Stimulated activated CD4-positive, alpha-beta T cell treated with anti-CD3 and anti-CD28 coated beads, Interleukin-15, amount 100 ng/mL, for 1 hour (primary cell): ENCODE results near the gene SMARCA2.

Source experiments
- DNase-seq, 2 donors: peaks; one replicate each; pipeline ENCODE4 v3.0.0-alpha.2; 2020; ENCODE audit warnings: low read depth in 1 of 2, low spot score in 1 of 2

SMARCA2 gene

DNA sequence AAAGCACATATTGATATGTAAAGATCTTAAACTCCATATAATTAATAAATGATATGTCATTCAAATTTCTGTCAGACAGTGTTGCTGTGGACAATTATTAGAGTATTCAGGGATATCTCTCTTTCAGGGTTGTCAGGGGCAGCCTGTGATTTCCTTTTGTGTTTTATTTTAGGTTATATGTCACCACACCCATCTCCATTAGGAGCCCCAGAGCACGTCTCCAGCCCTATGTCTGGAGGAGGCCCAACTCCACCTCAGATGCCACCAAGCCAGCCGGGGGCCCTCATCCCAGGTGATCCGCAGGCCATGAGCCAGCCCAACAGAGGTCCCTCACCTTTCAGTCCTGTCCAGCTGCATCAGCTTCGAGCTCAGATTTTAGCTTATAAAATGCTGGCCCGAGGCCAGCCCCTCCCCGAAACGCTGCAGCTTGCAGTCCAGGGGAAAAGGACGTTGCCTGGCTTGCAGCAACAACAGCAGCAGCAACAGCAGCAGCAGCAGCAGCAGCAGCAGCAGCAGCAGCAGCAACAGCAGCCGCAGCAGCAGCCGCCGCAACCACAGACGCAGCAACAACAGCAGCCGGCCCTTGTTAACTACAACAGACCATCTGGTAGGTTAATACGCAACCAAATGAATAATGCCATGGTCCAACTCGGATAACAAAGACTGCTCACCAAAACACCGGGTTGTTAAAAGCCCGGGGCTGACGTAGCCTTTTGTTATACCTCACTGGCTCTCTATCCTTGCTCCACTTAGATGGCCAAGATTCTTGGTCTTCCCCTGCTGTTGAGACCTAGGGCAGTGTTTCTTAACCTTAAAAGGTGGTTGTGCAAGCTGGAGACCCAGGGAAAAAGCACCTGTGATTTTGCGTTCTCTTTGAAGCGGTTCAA lies 24.4 kb downstream of the SMARCA2 start:
- DNase-seq = no peak

DNA sequence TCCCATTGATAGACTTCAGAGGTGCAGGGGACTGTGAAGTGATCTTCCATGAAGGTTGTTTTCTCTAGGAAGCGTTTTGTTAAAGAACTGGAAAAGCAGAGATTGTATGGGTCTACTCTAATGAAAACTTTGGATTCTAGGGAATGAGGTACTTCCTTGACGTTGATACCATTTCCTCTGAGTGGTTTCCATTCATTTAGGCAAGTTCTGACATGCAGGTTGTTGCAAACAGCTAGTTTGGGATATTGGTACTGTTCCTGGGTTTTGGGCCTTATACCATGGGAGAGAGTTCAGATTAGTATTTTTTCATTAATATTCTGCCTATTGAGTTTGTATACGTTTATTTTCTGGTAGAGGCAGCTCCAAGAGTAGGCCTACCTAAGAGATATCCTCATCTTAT lies 25.7 kb downstream of the SMARCA2 start:
- DNase-seq = no peak

DNA sequence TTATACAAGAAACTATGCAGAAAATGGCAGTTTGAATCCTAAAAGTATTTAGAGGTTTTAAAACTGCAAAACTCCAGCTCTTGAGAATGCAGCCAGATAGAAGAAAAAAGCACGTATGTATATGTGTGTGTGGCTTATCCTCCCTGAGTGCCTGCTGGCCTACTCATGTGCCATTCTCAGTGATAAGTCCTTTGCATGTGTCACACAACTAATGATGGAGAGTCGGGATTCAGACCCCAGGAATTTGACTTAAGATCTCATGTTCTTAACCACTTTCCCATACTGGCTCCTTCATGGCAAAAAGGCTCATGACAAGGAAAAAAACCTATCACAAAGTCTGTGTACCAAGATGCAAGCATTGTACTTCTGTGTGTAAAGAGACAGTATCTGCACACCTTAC lies 26.6 kb downstream of the SMARCA2 start:
- no peak for DNase-seq

DNA sequence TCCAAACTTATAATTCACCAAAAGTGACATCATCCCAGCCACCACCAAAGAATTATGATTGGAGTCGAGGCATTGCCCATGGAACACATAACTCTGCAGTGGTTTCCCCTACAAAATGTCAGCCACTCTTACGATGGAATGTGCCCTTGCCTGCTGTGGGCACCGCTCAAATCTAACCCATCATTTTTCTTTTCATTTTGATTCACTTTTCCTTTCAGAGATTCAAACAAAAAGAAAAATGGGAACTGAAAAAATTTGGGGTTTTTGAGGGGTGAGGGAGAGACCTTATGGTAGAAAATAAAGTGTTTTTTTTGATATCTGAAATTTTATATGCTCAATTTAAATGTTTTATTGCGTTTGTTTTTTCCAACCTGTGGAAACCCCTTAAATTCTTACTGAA lies 28.1 kb downstream of the SMARCA2 start:
- DNase-seq = no peak

DNA sequence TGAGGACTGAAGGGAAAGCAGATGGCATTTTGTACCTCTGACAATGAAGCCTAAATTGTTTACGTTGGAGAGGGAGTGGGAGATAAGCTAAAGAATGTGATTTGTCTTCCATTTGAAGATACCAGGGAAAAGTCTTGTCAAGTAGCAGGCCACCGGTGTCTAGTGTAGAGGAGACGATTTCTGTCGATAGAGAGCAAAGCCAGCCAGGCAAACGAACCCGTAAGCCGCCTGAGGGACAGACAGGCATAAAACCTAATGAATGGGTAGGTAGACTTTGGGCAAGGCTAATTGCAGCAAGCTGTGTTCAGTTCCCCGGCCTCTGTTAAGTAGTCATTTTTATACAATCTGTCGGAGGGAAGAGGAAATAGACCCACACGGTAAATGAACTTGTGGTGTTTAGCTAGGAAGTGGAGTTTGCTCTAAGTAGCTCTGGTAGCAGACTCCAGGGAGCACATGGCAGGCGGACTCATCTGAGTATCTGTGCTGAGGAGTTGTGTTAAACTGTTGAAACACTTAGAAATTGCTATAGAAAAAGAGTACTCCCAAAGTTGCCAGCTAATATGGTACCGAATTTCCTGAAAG lies 28.8 kb downstream of the SMARCA2 start:
- DNase-seq = no peak

DNA sequence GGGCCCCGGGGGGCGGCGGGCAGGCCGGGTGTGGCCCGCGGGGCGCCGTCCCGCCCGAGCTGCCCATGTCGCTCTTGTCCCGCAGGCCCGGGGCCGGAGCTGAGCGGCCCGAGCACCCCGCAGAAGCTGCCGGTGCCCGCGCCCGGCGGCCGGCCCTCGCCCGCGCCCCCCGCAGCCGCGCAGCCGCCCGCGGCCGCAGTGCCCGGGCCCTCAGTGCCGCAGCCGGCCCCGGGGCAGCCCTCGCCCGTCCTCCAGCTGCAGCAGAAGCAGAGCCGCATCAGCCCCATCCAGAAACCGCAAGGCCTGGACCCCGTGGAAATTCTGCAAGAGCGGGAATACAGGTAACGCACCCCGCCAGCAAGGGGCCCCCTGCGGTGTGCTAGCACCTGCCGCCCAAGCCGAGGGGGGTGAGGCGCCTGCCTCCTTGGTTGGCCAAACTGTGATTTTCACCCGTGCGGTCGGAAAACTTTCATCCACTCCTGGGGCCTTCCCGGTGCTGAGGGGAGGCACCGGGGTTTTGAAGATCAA lies 32.1 kb downstream of the SMARCA2 start:
- no peak for DNase-seq

DNA sequence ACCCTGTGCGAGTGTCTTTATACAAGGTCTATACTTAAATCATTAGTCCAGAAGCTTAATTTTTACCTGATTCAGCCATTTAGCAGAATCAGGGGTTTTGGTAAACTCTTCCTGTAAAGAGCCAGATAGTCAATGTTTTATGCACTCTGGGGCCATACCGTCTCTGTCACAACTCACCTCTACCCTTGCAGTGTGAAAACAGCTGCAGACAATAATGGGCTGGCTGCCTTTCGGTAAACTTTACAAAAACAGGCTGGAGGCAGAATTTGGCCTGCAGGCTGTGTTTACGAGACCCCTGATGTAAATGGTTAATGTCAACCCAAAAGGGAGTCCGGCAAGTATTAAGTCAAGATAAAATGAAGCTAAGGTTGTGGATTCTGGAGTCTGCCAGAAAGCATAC lies 32.8 kb downstream of the SMARCA2 start:
- DNase-seq = no peak

DNA sequence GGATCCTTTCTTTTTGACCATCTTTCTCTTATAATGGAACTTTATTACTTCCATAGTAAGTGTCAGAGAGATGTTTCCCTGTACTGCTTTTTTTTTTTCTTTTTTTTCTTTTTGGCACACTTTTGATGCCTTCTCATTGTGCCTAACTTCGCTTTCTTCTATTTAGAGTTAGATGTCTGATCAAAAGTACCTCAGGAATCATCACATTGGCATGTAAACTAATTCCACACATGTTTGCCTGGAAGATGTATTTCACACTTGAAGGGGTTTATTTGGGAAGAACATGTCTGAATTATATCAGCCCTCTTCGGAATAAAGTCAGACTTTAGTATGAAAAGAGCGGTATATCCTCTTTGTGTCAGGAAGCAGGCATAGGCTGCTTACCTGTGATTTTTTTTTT lies 35.1 kb downstream of the SMARCA2 start:
- no peak for DNase-seq

DNA sequence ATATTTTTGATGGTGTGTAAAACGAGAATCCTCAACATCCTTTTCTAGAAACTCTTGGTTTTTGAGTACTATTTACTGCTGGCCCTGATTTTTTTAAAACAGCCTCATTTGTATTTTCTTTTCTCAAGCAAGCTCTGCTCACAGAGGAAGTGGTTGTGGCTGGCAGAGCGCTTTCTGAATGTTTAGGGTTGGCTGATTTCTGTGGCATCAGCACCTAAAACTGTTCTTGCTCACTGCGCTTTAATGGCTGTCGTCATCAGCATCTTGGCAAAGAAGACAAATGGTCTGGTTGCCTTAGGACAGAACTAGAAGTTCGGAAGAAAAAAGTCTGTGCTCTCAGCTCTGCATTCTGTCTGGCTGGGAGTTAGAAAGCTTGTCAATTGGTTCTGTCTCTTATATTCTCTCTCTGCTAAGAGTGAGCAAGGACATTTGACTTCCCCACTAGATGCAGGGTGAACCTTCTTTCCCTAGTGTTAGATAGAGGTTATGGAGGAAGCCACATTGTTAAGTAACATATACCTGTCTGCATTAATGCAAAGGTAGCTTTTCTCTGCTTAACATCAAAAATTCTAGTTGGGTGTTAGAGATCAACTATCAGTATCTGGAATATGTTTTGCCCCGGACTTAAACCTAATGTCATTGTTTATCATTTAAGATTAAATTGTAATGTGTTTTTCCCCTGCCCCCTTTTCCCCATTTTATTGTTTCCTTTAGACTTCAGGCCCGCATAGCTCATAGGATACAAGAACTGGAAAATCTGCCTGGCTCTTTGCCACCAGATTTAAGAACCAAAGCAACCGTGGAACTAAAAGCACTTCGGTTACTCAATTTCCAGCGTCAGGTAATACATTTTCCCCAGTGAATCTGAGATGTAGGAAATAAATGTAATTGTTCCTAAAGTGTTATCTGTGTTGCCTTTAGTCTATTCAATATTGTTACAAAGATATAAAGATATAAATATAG lies 39.0 kb downstream of the SMARCA2 start:
- peak in 1 of 2 donors; percentile 16 for DNase-seq

DNA sequence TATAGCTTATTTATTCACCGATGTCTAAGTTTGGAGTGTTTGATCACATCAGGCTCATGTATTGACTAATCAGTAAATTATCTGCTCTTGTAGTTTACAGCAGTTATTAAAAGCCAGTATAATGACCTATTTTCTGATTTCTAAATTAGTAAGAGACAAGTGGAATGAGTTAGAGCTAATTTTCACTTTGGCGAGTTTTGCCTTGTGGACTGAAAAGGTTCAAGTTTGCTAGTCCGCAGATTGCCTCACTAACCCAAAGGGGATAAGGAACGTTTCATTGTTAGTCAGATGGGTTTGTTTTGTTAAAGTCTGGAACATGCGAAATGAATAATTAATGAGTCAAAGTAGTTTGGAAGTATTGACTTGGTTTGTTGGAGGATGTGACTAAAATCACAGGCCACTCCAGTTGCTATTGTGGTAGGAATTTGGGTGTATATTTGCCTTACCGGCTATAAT lies 40.1 kb downstream of the SMARCA2 start:
- no peak for DNase-seq

DNA sequence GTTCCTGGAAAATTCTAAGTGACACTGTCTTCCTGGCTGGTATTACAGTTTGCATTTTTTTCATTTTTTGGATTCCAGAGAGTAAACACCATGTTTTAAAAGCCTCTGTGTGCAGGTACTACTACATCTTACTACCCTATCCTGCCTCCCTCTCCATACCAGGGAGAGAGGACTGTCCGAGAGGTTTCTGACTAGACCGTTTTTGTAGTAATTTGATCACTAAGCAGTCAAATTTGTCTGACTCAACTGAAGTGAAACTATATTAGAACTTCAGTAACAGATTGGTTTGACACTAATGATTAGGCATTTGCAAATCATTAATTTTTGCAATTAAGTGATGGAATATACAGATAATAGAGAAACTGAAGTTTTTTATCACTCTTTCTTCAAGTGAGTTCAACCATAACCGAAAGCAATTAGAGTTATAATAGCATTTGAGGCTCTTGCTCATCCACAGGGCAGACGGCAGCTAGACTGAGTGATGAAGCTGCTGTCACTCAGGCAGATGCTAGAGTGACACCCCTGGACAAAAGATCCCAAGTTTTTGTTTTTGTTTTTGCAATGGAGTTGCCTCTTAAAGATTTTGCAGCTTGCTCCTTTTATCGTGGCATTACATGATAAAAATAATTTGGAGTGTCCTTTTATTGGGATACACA lies 44.3 kb downstream of the SMARCA2 start:
- no peak for DNase-seq

DNA sequence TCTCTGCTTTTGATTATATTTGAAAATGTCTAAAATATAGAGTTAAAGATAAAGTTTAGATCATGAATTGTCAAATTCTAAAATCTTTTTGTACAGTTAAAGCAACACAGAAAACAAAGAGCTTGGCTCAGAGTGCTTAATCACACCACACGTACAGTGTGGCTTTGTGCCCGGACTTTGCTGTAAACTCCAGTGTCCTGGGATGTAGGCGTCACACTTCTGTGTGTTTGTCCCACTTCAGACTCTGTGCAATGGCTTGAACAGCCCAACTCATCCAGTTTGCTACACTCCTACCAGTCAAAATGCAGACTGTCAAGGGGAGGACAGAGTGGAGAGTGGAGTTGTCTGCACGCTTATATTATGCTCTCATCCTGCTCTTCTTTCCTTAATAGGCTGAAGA lies 45.3 kb downstream of the SMARCA2 start:
- no peak for DNase-seq

DNA sequence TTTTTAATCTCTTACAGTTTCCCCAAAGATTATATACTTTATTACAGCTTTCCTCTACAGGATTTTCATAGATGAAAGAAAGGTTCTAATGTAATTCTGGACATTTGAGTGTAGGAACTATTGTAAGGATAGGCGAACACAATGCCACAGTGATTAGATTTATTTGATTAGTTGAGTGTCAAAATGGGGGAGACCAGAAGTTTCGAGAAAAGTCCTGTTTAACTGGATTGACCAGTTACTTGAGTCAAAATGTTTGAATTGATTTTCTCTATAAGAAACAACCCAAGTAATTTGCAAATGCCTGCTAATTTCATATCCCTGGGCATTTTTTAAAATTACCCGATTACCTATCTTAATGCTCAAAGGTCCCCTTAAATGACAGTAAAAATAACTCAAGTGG lies 50.6 kb downstream of the SMARCA2 start:
- no peak for DNase-seq

DNA sequence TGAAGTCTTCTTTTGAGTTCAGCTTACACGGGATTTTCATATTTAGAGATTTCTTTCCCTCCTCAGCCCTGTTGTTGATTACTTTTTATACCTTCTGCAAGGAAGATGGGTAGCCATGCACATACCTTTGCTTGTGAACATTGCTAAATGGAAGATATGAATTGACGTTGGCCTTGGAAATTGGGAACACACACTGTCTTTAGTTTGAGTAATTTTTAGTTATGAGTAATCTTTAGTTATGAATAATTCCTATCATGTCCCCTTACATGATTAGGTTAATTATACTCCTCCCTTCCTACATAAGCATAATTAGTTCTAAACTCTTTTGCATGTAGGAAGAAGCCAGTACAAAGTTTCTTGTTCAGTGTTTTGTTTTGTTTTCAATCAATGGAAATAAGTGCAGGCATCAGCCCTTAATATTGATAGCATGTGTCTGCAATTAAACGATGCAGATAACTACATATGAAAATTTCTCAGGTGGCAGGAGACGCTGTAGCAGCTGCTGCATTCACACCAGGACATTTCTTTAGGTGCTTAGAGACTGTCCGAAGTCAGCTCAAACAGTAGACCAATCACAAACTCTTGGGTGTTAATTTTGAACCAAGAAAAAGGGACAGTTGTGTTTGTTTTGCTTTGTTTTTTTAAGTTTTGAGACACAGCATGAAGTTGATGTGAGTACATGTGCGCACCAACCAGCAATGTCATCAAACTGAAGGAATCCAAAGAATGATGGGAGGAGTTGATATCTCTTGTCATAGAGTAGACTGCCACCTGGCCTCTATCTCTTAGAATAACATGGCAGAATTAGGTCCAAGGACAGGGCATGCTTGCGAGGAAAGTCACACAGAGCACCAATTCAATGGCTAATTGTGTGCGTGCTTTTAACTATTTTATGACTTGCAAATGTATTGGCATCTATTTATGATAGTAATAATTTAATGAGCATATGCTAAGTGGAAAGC lies 51.4 kb downstream of the SMARCA2 start:
- DNase-seq = no peak

DNA sequence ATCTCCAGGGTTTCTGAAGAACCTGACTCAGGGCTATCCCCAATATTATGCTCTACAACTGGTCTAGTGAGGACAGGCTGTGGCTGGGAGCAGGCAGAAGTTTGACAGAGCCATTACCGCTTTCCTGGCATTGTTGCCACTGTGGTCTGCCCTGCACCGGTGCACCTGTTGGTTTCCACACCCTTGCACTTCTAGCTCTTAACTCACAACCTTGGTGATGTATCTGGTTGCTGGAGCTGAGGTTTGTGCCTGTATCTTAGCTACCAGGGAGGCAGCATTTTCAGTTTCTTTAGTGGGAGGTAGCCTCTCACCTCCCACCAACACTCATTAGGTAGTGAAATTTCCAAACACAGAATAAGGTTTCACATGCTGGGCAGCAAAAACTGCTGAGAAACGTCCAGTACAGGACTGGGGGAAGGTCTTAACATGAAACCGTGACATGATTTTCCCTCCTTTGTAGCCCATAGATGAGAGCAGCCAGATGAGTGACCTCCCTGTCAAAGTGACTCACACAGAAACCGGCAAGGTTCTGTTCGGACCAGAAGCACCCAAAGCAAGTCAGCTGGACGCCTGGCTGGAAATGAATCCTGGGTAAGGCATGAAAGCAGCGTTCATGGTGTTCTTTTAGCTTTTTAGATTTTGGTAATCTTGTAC lies 57.7 kb downstream of the SMARCA2 start:
- DNase-seq = no peak

DNA sequence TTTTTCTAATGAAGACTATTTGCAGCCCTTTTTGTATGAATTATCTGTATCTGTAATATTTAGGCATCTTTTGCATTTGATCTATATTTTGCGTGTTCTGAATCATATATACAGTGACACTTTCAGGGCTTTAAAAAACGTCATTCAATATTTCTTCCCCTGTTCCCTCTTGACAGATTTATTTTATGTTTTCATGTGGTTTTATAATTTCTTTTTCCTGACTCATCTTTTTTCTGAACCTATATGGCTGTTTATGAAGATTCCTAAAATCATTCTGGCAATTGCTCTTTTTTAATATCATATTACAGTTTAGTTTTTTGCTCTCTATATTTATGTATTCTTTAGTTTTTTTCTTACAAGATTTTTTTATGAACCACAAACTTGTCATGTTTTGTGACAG lies 67.6 kb downstream of the SMARCA2 start:
- no peak for DNase-seq

DNA sequence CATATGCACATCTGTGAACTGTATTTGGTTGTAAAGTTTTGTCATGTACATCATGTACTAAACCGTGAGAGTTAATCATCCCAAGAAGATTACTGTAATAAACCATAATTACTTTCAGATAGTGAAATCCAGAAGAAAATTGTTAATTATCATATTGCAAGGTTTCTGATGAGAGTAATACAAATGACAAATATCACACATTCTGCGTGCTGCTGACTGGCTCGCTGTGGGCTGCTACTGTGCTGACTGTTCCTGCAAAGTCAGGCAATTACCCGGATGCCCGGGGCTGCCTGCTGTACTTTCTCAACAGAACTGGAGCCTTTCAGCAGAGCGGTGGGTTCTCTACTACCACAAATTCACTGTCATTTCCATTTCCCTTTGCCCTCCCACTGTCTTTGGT lies 68.3 kb downstream of the SMARCA2 start:
- DNase-seq = no peak

DNA sequence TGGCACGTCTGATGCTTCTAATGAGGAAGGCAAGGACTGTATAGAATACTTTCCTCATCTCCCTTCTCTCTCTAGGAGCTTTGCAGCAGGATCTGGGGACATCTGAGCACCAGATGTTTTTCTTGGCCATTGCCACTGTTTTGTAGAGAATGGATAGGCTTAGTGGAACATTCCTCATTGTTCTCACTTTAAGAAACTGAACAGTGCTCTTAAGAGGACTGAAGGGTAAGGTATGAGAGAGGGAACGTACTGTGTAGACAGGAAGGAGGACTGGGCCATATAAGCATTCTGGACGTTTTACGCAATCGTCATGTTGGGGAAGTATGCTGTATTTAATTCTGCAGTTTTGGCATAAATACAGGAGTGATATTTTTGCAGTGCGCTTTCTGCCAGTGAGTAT lies 70.6 kb downstream of the SMARCA2 start:
- no peak for DNase-seq

DNA sequence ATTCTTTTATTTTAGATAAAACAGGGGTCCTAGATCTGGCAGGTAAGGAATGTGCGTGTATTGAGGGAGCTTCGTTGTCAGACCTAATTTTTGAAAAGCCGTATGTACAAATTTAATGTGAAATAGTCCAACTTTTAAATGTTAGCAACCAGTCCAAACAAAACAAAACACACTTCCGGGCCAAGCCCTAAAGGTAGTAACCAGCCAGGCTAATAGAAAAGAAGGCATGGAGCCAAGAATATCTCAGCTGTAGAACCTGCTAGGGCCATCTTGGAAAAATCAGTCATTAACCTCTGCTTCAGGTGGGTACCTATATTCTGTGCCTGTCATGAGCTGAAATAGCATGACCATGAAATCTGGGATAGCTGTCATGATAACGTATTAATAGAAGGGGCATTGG lies 71.0 kb downstream of the SMARCA2 start:
- DNase-seq = no peak
